Right lobe of liver (tissue), 6 donors: ENCODE measurements around the gene CPN1. TPM values are rescaled to one million over a fixed set of nuclear protein-coding genes. Genes with fewer than 3 reads are reported as not detected.

Experiments used
- ATAC-seq, 4 donors: fragments of 200-7000 bp; cut with Tn5 transposase; one replicate each; pipeline ENCODE4 v1.9.1; 2020; ENCODE audit warnings: mild to moderate bottlenecking in 4 of 4, moderate library complexity in 4 of 4
- DNase-seq, 3 donors: peaks; one replicate each; pipeline ENCODE4 v3.0.0-alpha.2; 2020
- H3K27ac ChIP-seq, 3 donors: fragments of 200-600 bp; one replicate each; pipeline ENCODE4 v1.8.0; 2022
- H3K27me3 ChIP-seq, 2 donors: fragments of 200-600 bp; one replicate each; pipeline ENCODE4 v1.8.0; 2022
- H3K36me3 ChIP-seq, 4 donors: fragments of 200-600 bp; sonication (generic) in 1 of 4; one replicate each; pipeline versions ENCODE4 v1.5.1 to v1.8.0; 2017 to 2022; ENCODE audit warnings: control low read depth in 1 of 4
- H3K4me1 ChIP-seq, 4 donors: fragments of 200-600 bp; sonication (generic) in 1 of 4; one replicate each; pipeline versions ENCODE4 v1.5.1 to v1.8.0; 2017 to 2022; ENCODE audit warnings: control low read depth in 1 of 4
- H3K4me3 ChIP-seq, 3 donors: fragments of 200-600 bp; one replicate each; pipeline ENCODE4 v1.8.0; 2022
- H3K9me3 ChIP-seq, 4 donors: fragments of 200-600 bp; sonication (generic) in 1 of 4; one replicate each; pipeline versions ENCODE4 v1.5.1 to v1.8.0; 2017 to 2022; ENCODE audit warnings: control low read depth in 1 of 4
- CTCF ChIP-seq, 4 donors: fragments of 200-600 bp in 3 of 4; fragments of 450-650 bp in 1 of 4; IDR thresholded peaks; one replicate each; pipeline versions ENCODE4 v1.5.1 to v1.8.0; 2016 to 2022; ENCODE audit warnings: antibody characterized with exemption in 4 of 4, mild to moderate bottlenecking in 2 of 4
- POLR2A ChIP-seq: fragments of 450-650 bp; IDR thresholded peaks from one replicate; pipeline ENCODE4 v1.6.1; 2017; ENCODE audit warnings: antibody characterized with exemption, mild to moderate bottlenecking
- WGBS: methylation state at CpG from one replicate; pipeline ENCODE4 v1.1.6; 2018; ENCODE audit warnings: low coverage, low lambda C conversion rate; ENCODE audit not compliant: insufficient coverage; ENCODE audit errors: missing lambda C conversion rate; 5-methylcytosine and 5-hydroxymethylcytosine counted together
- intact Hi-C, 2 donors: fragments of 100-400 bp; cut with DNase I; formaldehyde crosslinking; loops; one replicate each; pipeline versions ENCODE4 v1.11.2 to v1.14.1; 2022
- total RNA-seq, 6 experiments: library from RNA; depleted of rRNA in 2 of 6; stranded (reverse); fragments of >200 nt in 2 of 6; fragmentation: NEBNext Ultra II Directional in 3 of 6; extraction: Animal tissue kit (Norgen Biotek cat#: 25700) in 3 of 6; gene quantifications; one replicate each; pipeline versions ENCODE4 v1.1.0 to v1.2.4, GENCODE V29; 2016 to 2023
- donor health status: DM: no; HTN: yes; CAD: no.
- donor health status: DM: no; HTN: no; CAD: no.
- donor health status: DM: no; HTN: no; CAD: no.
- donor health status: DM: no; HTN: yes; CAD: no.
- donor health status: DM: no; HTN: yes; CAD: no.

The CPN1 gene
- total RNA-seq, 6 experiments from 2014 or later = 20.7 to 76.6 (median 54.4) TPM

GRCh38 chr10:99998889-99999288 is 82.8 kb downstream of the CPN1 start:
- intact Hi-C loops = no loop called here
- no peak for DNase-seq
- TF ChIP-seq CTCF (IDR thresholded peaks at IDR 0.05) = no peak
- no peak for TF ChIP-seq POLR2A
- H3K4me3 ChIP-seq = no peak overlapping the region
- H3K27ac ChIP-seq = no peak overlapping the region
- H3K4me1 ChIP-seq = peaks cover 0 to 5% (median 0%) of the 10 kb centered on the region in 4 donors
- H3K9me3 ChIP-seq = no peaks in the 10 kb centered on the region
- H3K27me3 ChIP-seq = no peaks in the 10 kb centered on the region
- no peaks in the 10 kb centered on the region for H3K36me3 ChIP-seq
- no peak for ATAC-seq
- WGBS = 97% methylated on average over 5 of the region's 6 CpGs

GRCh38 chr10:99996671-99997648 is 84.7 kb downstream of the CPN1 start:
- Histone ChIP-seq H3K4me3 (no peak overlapping the region), H3K27ac (no peak overlapping the region), H3K27me3 (no peaks in the 10 kb centered on the region), H3K36me3 (no peaks in the 10 kb centered on the region), H3K9me3 (no peaks in the 10 kb centered on the region), H3K4me1 (peaks cover 0 to 5% (median 0%) of the 10 kb centered on the region in 4 donors)
- ATAC-seq (no peak), DNase-seq (no peak)
- intact Hi-C loops = no loop called here
- WGBS = 50% methylated on average over 4 of the region's 4 CpGs
- TF ChIP-seq POLR2A (no peak), CTCF (IDR thresholded peaks at IDR 0.05) (no peak)

DNA sequence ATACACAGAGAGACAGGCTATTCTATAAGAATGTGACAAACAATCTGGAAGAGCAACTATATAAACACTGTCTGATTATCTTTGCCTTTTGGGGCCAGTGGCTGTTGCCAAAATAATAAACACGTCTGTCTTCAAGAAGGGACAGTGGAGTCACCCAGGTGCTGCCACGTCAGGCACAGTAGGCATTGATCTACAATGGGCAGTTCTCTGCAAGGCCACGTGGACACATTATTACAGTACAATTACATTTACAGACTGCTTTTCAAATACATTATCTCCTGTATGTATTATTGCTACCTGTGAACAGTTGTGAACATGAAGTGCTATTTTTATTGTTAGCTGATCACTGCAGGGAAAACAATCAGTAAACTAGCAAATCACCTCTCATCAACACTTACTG is 86.0 kb downstream of the CPN1 start:
- ATAC-seq (no peak), DNase-seq (no peak)
- WGBS = 70% methylated on average over 2 of the region's 3 CpGs
- Histone ChIP-seq H3K27ac (no peak overlapping the region), H3K4me1 (peaks cover 0 to 5% (median 0%) of the 10 kb centered on the region in 4 donors), H3K36me3 (no peaks in the 10 kb centered on the region), H3K27me3 (no peaks in the 10 kb centered on the region), H3K4me3 (no peak overlapping the region), H3K9me3 (no peaks in the 10 kb centered on the region)
- intact Hi-C loops = no loop called here
- TF ChIP-seq POLR2A (no peak), CTCF (IDR thresholded peaks at IDR 0.05) (no peak)

GRCh38 chr10:99995269-99995668 is 86.4 kb downstream of the CPN1 start:
- TF ChIP-seq POLR2A = no peak
- TF ChIP-seq CTCF (IDR thresholded peaks at IDR 0.05) = no peak
- no peak overlapping the region for H3K27ac ChIP-seq
- no peaks in the 10 kb centered on the region for H3K9me3 ChIP-seq
- H3K36me3 ChIP-seq = no peaks in the 10 kb centered on the region
- DNase-seq = no peak
- no peak overlapping the region for H3K4me3 ChIP-seq
- H3K27me3 ChIP-seq = no peaks in the 10 kb centered on the region
- ATAC-seq = no peak
- peaks cover 0 to 5% (median 0%) of the 10 kb centered on the region in 4 donors for H3K4me1 ChIP-seq
- 71% methylated on average over 2 of the region's 3 CpGs for WGBS
- intact Hi-C loops = no loop called here
